HG02763 (cell line): ENCODE measurements around the gene OBP2A.

ENCODE experiments used
- ATAC-seq: cut with Tn5 transposase; IDR thresholded peaks from one replicate; pipeline ENCODE4 v1.9.1; 2021; ENCODE audit warnings: mild to moderate bottlenecking, moderate library complexity; ENCODE audit not compliant: unreplicated experiment

Gene OBP2A

GRCh38 chr9:135592331-135592590, 46.3 kb downstream of the OBP2A start:
- ATAC-seq = no peak

- no peak for ATAC-seq
These were observed 46.7 kb downstream of the OBP2A start for GRCh38 chr9:135592625-135593024.

GRCh38 chr9:135596211-135596610, 50.3 kb downstream of the OBP2A start:
- no peak for ATAC-seq
